Fibroblast of skin of back (primary cell): ENCODE measurements around the gene UROC1.

Experiments used
- DNase-seq: peaks from one replicate; pipeline ENCODE4 v3.0.0-alpha.2; 2013

UROC1 gene

DNA sequence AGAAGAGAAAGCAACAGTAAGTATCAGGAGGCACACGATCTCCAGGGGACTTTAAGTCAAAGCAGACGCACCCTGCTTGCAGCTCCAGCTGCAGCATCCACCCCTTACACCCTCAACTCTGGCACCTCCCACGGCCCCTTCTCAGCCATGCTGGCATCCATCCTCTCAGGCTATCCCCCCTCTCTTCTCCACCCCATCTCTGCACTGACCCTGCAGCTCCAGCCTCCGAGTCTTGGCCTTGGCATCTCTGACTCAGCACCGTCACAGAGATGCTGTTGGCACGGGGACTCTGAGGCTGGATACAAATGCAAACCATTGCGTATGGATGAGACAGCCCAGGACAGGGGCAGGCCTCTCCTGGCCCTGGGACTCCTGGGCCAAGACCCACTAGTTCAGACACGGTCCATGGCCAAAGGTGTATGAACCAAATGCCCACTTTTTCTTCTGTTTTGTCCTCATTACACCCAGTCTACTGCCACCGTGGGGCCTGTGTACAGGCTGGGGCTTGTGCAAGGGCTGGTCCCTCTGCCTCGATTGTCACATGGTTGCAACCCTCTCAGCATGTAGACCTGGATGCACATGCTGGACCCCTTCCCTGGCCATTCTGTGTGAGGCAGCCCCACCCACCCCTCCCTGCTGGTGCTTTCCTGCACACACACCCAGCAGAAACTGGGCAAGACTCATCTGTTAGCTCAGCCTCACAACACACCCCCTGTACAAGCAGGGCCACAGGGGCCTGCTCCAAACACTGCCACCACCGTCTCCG is 23.2 kb downstream of the UROC1 start:
- no peak for DNase-seq

- no peak for DNase-seq
Measured at GRCh38 chr3:126493739-126494138, 23.8 kb downstream of the UROC1 start.

GRCh38 chr3:126493051-126493450 is 24.5 kb downstream of the UROC1 start:
- DNase-seq = no peak

- no peak for DNase-seq
Measured at GRCh38 chr3:126491221-126492013, 26.2 kb downstream of the UROC1 start.

DNA sequence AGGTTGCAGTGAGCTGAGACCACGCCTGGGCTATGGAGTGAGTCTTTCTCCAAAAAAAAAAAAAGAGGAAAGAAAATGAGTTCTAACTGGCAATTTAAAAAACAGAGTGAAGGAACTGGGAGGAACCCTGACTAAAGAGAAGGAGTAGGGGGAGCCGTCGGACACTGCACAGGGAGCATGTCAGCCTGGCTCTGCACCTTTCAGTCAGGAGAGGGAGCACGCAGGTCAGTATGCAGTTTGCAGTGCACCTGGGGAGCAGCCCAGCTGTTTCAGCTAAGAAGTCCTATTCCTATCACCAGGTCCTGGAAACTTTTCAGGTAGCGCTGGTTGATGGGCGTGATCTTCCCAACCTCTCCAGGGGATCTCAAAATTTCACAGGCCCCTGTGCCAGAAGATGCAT is 27.0 kb downstream of the UROC1 start:
- no peak for DNase-seq

DNA sequence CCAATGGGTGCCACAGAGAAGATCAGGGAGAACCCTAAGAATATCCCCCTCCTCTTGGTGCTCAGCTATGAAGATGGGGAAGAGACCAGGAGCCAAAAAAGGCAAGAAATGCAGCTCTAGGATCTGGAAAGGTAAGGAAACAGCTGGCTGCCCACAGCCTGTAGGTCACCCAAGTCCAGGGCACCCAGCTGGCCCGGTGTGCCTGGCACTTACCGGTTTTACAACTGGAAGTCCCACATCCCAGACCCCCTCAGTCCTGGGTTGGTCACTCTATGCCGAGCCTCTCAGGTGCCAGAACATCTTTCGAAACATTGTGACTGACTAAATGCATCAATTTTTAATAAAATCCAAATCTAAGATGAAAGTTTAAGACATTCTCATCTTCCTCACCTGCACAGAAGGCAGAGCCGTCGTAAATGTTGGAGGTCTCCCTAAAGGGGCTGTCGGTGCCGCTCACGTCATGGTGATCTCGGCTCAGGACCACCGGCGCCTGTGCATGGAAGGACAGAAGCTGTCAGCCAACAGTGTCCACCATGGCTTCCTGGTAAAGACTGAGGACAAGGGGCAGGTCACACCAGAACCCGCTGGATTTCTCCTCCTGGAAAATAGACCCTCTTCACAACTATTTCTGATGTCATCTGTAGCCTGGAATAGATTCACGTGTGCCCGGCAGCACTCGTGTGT is 28.5 kb downstream of the UROC1 start:
- DNase-seq = no peak

DNA sequence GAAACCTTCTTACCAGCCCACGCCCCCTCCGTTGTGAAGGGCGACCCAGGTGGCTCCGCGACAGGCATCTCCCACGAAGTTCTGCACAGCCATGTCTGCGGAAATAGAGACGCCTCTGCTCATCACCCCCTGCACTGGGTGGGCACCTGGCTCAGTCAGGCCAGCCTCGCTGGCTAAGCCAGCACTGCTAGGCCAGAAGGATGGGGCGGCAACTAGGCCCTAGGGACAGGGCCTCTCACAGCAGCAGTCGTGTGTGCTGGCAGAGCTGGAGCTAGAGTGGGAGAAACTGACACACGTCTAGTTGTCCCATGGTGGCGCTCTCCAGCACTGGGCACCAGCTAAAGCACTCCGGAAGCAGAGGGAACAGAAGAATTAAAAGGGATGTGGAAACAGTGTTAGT is 29.4 kb downstream of the UROC1 start:
- DNase-seq = no peak

GRCh38 chr3:126487151-126487771 is 30.3 kb downstream of the UROC1 start:
- peak; percentile 21 for DNase-seq

GRCh38 chr3:126486360-126486847 is 31.2 kb downstream of the UROC1 start:
- DNase-seq = no peak

GRCh38 chr3:126485956-126486355 is 31.6 kb downstream of the UROC1 start:
- no peak for DNase-seq

DNA sequence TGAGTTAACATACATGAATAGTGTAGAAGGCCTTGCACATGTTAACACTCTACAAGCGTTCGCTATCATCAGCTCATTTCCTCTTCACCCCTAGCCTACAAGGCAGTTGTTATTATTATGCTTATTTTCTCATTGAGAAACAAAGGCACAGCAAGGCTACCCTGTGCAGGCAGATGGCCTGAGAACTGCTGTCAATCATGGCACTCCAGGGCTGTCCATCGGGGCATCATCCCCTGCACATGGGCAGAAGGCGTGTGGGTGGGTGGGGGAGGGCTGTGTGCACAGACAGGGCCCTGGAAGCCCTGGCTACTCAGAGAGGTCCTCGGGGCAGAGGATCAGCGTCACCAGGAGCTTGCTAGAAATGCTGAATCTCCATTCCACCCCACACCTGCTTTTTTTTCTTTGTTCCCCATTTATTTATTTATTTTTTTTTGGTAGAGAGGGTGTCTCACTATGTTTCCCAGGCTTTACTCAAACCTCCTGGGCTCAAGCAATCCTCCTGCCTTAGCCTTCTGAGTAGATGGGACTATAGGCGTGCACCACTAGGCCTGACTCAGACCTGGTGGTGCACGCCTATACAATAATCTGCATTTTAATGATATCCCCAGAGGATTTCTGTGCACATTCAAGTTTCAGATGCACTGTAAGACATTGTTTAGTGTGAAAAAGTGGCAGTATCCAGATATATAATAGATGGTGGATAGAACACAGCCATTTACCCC is 32.2 kb downstream of the UROC1 start:
- no peak for DNase-seq

- DNase-seq = no peak
Measured at GRCh38 chr3:126484662-126485061, 32.9 kb downstream of the UROC1 start.

GRCh38 chr3:126484148-126484547 is 33.4 kb downstream of the UROC1 start:
- DNase-seq = no peak

- DNase-seq = no peak
Measured at GRCh38 chr3:126483321-126483761, 34.2 kb downstream of the UROC1 start.

- no peak for DNase-seq
Measured at GRCh38 chr3:126482503-126483255, 34.9 kb downstream of the UROC1 start.

- DNase-seq = no peak
Measured at GRCh38 chr3:126481808-126482502, 35.6 kb downstream of the UROC1 start.

DNA sequence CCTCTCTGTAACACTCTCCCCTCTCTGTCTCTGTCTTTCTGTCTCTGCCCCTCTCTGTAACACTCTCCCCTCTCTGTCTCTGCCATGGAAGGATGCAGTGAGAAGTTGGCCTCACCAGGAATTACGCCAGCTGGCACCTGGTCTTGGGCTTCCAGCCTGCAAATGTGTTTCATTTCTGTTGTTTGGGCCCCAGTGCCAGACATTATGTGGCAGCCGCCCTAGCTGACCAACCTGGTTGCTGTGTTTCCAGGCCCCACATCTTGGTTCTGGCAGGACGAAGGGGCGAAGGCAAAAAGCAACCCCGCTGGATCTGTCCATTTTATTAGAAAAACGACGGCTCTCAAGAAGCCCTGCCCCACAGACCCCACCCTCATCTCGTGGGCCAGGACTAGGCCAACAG is 36.7 kb downstream of the UROC1 start:
- no peak for DNase-seq

GRCh38 chr3:126480206-126480605 is 37.4 kb downstream of the UROC1 start:
- no peak for DNase-seq

DNA sequence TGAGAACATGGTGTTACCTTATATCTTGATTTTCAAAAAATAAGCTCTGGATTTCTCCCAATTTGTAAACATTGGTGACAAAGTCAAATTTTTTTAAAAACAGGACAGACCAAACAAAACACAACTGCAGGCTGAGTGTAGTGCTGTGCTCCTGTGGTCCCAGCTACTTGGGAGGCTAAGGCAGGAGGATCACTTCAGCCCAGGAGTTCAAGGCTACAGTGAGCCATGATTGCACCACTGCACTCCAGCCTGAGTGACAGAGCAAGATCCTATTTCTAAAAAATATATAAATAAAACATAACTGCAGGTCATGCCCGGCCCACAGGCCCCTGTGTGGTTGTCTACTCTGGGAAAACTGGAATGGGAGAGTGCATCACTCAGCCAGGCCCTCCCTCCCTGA is 37.9 kb downstream of the UROC1 start:
- no peak for DNase-seq

DNA sequence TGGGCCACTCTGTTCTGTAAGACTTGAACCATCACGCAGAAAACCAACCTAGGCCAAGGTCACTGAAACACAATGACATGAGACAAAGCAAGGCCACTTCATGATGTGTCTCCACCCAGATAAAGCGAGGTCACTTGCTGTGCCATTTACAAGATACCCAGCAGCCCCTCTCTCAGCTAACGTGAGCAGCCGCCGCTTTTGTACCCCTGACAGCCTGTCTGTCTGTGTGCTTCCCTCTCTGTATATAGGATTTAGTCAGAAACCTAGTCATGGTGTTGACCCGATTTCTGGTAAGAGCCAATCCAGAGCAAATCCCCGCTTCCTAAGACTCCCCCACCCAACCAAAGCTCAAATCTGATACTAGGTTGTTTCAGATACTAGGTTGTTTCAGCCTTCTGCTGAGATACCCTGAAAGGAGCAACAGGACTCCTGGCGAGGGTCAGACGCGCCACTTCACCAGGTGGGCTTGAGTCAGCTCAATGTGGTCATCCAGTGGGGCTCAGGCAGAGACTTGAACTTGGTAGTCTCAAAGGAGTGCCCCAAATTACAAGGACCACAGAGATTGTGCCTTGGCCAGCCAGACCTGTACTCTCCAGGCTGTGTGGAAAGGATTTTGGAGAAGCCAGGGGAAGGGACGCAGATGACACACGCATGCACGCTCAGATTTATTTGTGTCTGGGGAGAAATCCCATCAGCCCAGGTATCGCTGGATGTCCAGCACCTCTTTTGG is 38.8 kb downstream of the UROC1 start:
- DNase-seq = no peak
